Mesothelial cell of epicardium (in vitro differentiated cells): ENCODE results near the gene SLC23A3. TPM values are rescaled to one million over a fixed set of nuclear protein-coding genes. Genes with fewer than 3 reads are reported as not detected.

Experiments used
- DNase-seq, 2 experiments: peaks; one replicate each; pipeline ENCODE4 v3.0.0; 2021; ENCODE audit warnings: low spot score in 2 of 2; ENCODE audit not compliant: unreplicated experiment in 2 of 2
- H3K27ac Mint-ChIP-seq: 2 replicates; pipeline ENCODE4 v1.8.0; 2021; ENCODE audit warnings: mixed read lengths
- H3K27me3 Mint-ChIP-seq: 2 replicates; pipeline ENCODE4 v1.8.0; 2021; ENCODE audit warnings: low read depth, mixed read lengths
- H3K36me3 Mint-ChIP-seq: 2 replicates; pipeline ENCODE4 v1.8.0; 2021; ENCODE audit warnings: mixed read lengths
- H3K4me1 Mint-ChIP-seq: 2 replicates; pipeline ENCODE4 v1.8.0; 2021; ENCODE audit warnings: mixed read lengths
- H3K4me3 Mint-ChIP-seq: 2 replicates; pipeline ENCODE4 v1.8.0; 2021; ENCODE audit warnings: mild to moderate bottlenecking, moderate library complexity, mixed read lengths
- H3K9me3 Mint-ChIP-seq: 2 replicates; pipeline ENCODE4 v1.8.0; 2021; ENCODE audit warnings: mixed read lengths
- CTCF ChIP-seq: fragments of 200-600 bp; sonication (generic); IDR thresholded peaks from one replicate; pipeline ENCODE4 v1.5.0; 2021; ENCODE audit warnings: antibody characterized with exemption; ENCODE audit not compliant: unreplicated experiment
- total RNA-seq: library from RNA; stranded (reverse); gene quantifications from 3 replicates; pipeline ENCODE4 v1.2.1, GENCODE V29; 2021

SLC23A3 gene
- total RNA-seq, 1 donor from 2014 or later, result 1.6 TPM

- Mint-ChIP-seq H3K4me1 (peaks cover 36% of the 10 kb centered on the region), H3K27me3 (no peaks in the 10 kb centered on the region), H3K9me3 (no peaks in the 10 kb centered on the region), H3K4me3 (no peak overlapping the region), H3K36me3 (no peaks in the 10 kb centered on the region), H3K27ac (no peak overlapping the region)
- TF ChIP-seq CTCF, result no peak
- DNase-seq, result no peak
These were observed 44.0 kb downstream of the SLC23A3 start for GRCh38 chr2:219125886-219126270.

GRCh38 chr2:219125225-219125885 is 44.5 kb downstream of the SLC23A3 start:
- H3K4me1 Mint-ChIP-seq, result peaks cover 36% of the 10 kb centered on the region
- no peaks in the 10 kb centered on the region for H3K36me3 Mint-ChIP-seq
- peak overlapping the region; percentile 50 for H3K27ac Mint-ChIP-seq
- TF ChIP-seq CTCF, result no peak
- H3K9me3 Mint-ChIP-seq, result no peaks in the 10 kb centered on the region
- DNase-seq, result no peak
- no peak overlapping the region for H3K4me3 Mint-ChIP-seq
- H3K27me3 Mint-ChIP-seq, result no peaks in the 10 kb centered on the region

GRCh38 chr2:219124381-219125110 is 45.3 kb downstream of the SLC23A3 start:
- Mint-ChIP-seq H3K9me3 (no peaks in the 10 kb centered on the region), H3K27me3 (no peaks in the 10 kb centered on the region), H3K4me1 (peaks cover 37% of the 10 kb centered on the region), H3K4me3 (peak overlapping the region; percentile 28), H3K36me3 (no peaks in the 10 kb centered on the region), H3K27ac (peak overlapping the region; percentile 79)
- DNase-seq, result no peak
- TF ChIP-seq CTCF, result no peak

- no peak for TF ChIP-seq CTCF
- H3K9me3 Mint-ChIP-seq, result no peaks in the 10 kb centered on the region
- no peak for DNase-seq
- H3K36me3 Mint-ChIP-seq, result no peaks in the 10 kb centered on the region
- H3K27ac Mint-ChIP-seq, result peak overlapping the region; percentile 79
- peaks cover 45% of the 10 kb centered on the region for H3K4me1 Mint-ChIP-seq
- no peak overlapping the region for H3K4me3 Mint-ChIP-seq
- no peaks in the 10 kb centered on the region for H3K27me3 Mint-ChIP-seq
These were observed 46.3 kb downstream of the SLC23A3 start for GRCh38 chr2:219123356-219124135.

- no peak overlapping the region for H3K4me3 Mint-ChIP-seq
- no peak for DNase-seq
- TF ChIP-seq CTCF, result no peak
- no peaks in the 10 kb centered on the region for H3K9me3 Mint-ChIP-seq
- H3K36me3 Mint-ChIP-seq, result no peaks in the 10 kb centered on the region
- peaks cover 48% of the 10 kb centered on the region for H3K4me1 Mint-ChIP-seq
- no peaks in the 10 kb centered on the region for H3K27me3 Mint-ChIP-seq
- H3K27ac Mint-ChIP-seq, result peak overlapping the region; percentile 1
These were observed 47.4 kb downstream of the SLC23A3 start for GRCh38 chr2:219122202-219122980.
